Measurements from ENCODE around the gene TPRA1. TPM values are rescaled to one million over a fixed set of nuclear protein-coding genes. Genes with fewer than 3 reads are reported as not detected.

Gene TPRA1
- total RNA-seq, 2 experiments from 2014 or later: 26.6 to 28.0 TPM

GRCh38 chr3:127584734-127585133 is 5.8 kb downstream of the TPRA1 start:
- Mint-ChIP-seq H3K27me3 (no peaks in the 10 kb centered on the region), H3K4me1 (ENCODE audit: low read depth) (peaks cover 26% of the 10 kb centered on the region), H3K9me3 (no peaks in the 10 kb centered on the region), H3K27ac (no peak overlapping the region), H3K4me3 (no peak overlapping the region), H3K36me3 (ENCODE audit: low read depth) (peaks cover 4% of the 10 kb centered on the region)
- no peak for TF ChIP-seq CTCF (IDR thresholded peaks at IDR 0.05)
- no peak for DNase-seq
- intact Hi-C loops (cut with micrococcal nuclease): no loop called here
- ChIA-PET CTCF (interaction anchor here (8.8 kb wide), 1 partner anchor 10 kb away, joined by 86 read pairs; no protein-coding TSS in a partner anchor), POLR2A (interaction anchor here (5.5 kb wide), 1 partner anchor 13 kb away, joined by 32 read pairs; the partner anchor contains the start of gene MCM2)
- ATAC-seq: no peak

- Mint-ChIP-seq H3K9me3 (no peaks in the 10 kb centered on the region), H3K36me3 (ENCODE audit: low read depth) (peaks cover 9% of the 10 kb centered on the region), H3K27ac (no peak overlapping the region), H3K4me3 (no peak overlapping the region), H3K4me1 (ENCODE audit: low read depth) (peaks cover 22% of the 10 kb centered on the region), H3K27me3 (no peaks in the 10 kb centered on the region)
- no peak for TF ChIP-seq CTCF (IDR thresholded peaks at IDR 0.05)
- ATAC-seq (no peak), DNase-seq (no peak)
- intact Hi-C loops (cut with micrococcal nuclease): no loop called here
- CTCF ChIA-PET: no interaction called here
- POLR2A ChIA-PET: interaction anchor here (1.4 to 1.5 kb wide), 2 partner anchors 9 to 18 kb away, joined by 4 to 5 read pairs; partner anchors contain the start of gene TPRA1
Observed at GRCh38 chr3:127580327-127581060, 10.0 kb downstream of the TPRA1 start.

GRCh38 chr3:127578802-127579201 is 11.7 kb downstream of the TPRA1 start:
- intact Hi-C loops (cut with micrococcal nuclease): no loop called here
- Mint-ChIP-seq H3K36me3 (ENCODE audit: low read depth) (peaks cover 15% of the 10 kb centered on the region), H3K4me1 (ENCODE audit: low read depth) (peaks cover 24% of the 10 kb centered on the region), H3K4me3 (no peak overlapping the region), H3K27me3 (no peaks in the 10 kb centered on the region), H3K27ac (no peak overlapping the region), H3K9me3 (no peaks in the 10 kb centered on the region)
- ATAC-seq (no peak), DNase-seq (no peak)
- TF ChIP-seq CTCF (IDR thresholded peaks at IDR 0.05): no peak
- ChIA-PET CTCF (interaction anchor here (1.9 kb wide), 1 partner anchor 34 kb away, joined by 4 read pairs; no protein-coding TSS in a partner anchor), POLR2A (interaction anchor here (1.1 to 1.5 kb wide), 3 partner anchors 11 to 19 kb away, joined by 3 to 5 read pairs (median 4); partner anchors contain the start of genes MCM2 and TPRA1)

GRCh38 chr3:127578168-127578567 is 12.4 kb downstream of the TPRA1 start:
- ChIA-PET CTCF (interaction anchor here (1.9 kb wide), 1 partner anchor 34 kb away, joined by 4 read pairs; no protein-coding TSS in a partner anchor), POLR2A (interaction anchor here (1.1 kb wide), 1 partner anchor 12 kb away, joined by 3 read pairs; the partner anchor contains the start of gene TPRA1)
- no peak overlapping the region for H3K27ac Mint-ChIP-seq
- DNase-seq (no peak), ATAC-seq (no peak)
- TF ChIP-seq CTCF (IDR thresholded peaks at IDR 0.05): no peak
- intact Hi-C loops (cut with micrococcal nuclease): no loop called here
- peaks cover 24% of the 10 kb centered on the region for H3K4me1 Mint-ChIP-seq (ENCODE audit: low read depth)
- no peaks in the 10 kb centered on the region for H3K27me3 Mint-ChIP-seq
- H3K36me3 Mint-ChIP-seq (ENCODE audit: low read depth): peaks cover 16% of the 10 kb centered on the region
- H3K9me3 Mint-ChIP-seq: no peaks in the 10 kb centered on the region
- no peak overlapping the region for H3K4me3 Mint-ChIP-seq

- Mint-ChIP-seq H3K4me1 (ENCODE audit: low read depth) (peaks cover 24% of the 10 kb centered on the region), H3K27ac (no peak overlapping the region), H3K4me3 (no peak overlapping the region), H3K27me3 (no peaks in the 10 kb centered on the region), H3K9me3 (no peaks in the 10 kb centered on the region), H3K36me3 (ENCODE audit: low read depth) (peaks cover 19% of the 10 kb centered on the region)
- ATAC-seq (no peak), DNase-seq (no peak)
- intact Hi-C loops (cut with micrococcal nuclease): no loop called here
- ChIA-PET CTCF (no interaction called here), POLR2A (interaction anchor here (1.1 kb wide), 1 partner anchor 13 kb away, joined by 3 read pairs; the partner anchor contains the start of gene TPRA1)
- TF ChIP-seq CTCF (IDR thresholded peaks at IDR 0.05): no peak
Observed at GRCh38 chr3:127577448-127577847, 13.1 kb downstream of the TPRA1 start.

Data from activated CD8-positive, alpha-beta T cell treated with anti-CD3 and anti-CD28 coated beads for 36 hours (primary cell).